HepG2 (cell line): ENCODE results near the gene INSIG1. TPM values are rescaled to one million over a fixed set of nuclear protein-coding genes. Genes with fewer than 3 reads are reported as not detected.

Experiments used
- AGO2 ChIP-seq: fragments of 200-400 bp; formaldehyde crosslinking; optimal IDR thresholded peaks from 2 replicates; pipeline ENCODE3; 2017; ENCODE audit warnings: mild to moderate bottlenecking, low read depth, low read length, moderate library complexity
- ESRRA ChIP-seq: sonication (generic); formaldehyde crosslinking; IDR thresholded peaks from 2 replicates; pipeline ENCODE4 v1.5.1; 2020; ENCODE audit warnings: mild to moderate bottlenecking, low read depth, missing genetic modification reagents
- HHEX ChIP-seq: IDR thresholded peaks from 2 replicates; pipeline ENCODE4 v1.6.1; 2016; ENCODE audit warnings: control low read depth
- TCF7 ChIP-seq: sonication (generic); IDR thresholded peaks from 2 replicates; pipeline ENCODE4 v1.6.1; 2016; ENCODE audit warnings: antibody characterized with exemption, low read depth
- ZBTB40 ChIP-seq, 2 experiments: fragments of 450-650 bp in 1 of 2; sonication (generic) in 1 of 2; formaldehyde crosslinking in 1 of 2; IDR thresholded peaks; 2 replicates each; pipeline versions ENCODE4 v1.6.1 to v1.8.0; 2016 to 2022; ENCODE audit warnings: antibody characterized with exemption in 1 of 2, mild to moderate bottlenecking in 1 of 2, missing genetic modification reagents in 1 of 2
- ZSCAN31 ChIP-seq: sonication (generic); formaldehyde crosslinking; IDR thresholded peaks from 2 replicates; pipeline ENCODE4 v1.5.0; 2020; ENCODE audit warnings: low read depth, mild to moderate bottlenecking, missing genetic modification reagents
- polyA plus RNA-seq, 8 experiments: library from polyadenylated mRNA; depleted of rRNA in 3 of 8; stranded (reverse) in 7 of 8; unstranded in 1 of 8; fragments of >200 nt; fragmentation: Illumina TruSeq in 4 of 8; extraction: Trizol in 4 of 8; gene quantifications; 2 replicates each; pipeline versions ENCODE4 v1.2.1 to v1.2.3, GENCODE V29; 2011 to 2016; ENCODE audit warnings: low read depth in 4 of 8, missing spikeins in 1 of 8, mixed read lengths in 1 of 8; ENCODE audit not compliant: insufficient read depth in 1 of 8
- total RNA-seq, 5 experiments: library from RNA; depleted of rRNA; stranded (reverse); fragments of >200 nt; fragmentation: Illumina TruSeq; extraction: Trizol; gene quantifications; 2 replicates each; pipeline ENCODE4 v1.2.3, GENCODE V29; 2016; ENCODE audit warnings: low read depth in 1 of 5

INSIG1 gene
- total and polyA plus RNA-seq, 2 of the 13 experiments (the other 11 are each of a cell fraction or from before 2014, with no cell fraction given): 0.07 to 0.11 TPM

DNA sequence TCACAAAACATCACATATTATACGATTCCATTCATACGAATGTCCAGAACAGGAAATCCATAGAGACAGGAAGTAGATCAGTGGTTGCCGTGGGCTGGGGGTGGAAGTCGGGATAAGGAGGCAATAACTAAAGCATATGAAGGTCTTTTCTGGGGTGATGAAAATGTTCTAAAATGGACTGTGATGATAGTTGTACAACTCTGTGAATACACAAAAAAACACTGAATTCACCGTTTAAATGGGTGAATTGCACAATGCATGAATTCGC is 3.2 kb upstream of the INSIG1 start (continued):
- TF ChIP-seq ZBTB40 (IDR thresholded peaks at IDR 0.05): no peak
- no peak for TF ChIP-seq ZBTB40 (CRISPR knock-in tag; IDR thresholded peaks at IDR 0.05)
- no peak for TF ChIP-seq ZSCAN31 (CRISPR knock-in tag)
- no peak for TF ChIP-seq ESRRA (CRISPR knock-in tag)
- TF ChIP-seq AGO2: no peak
- TF ChIP-seq HHEX (CRISPR knock-in tag): no peak
- TF ChIP-seq TCF7: no peak
